CD4-positive, alpha-beta memory T cell (primary cell): ENCODE measurements around the gene WDR27. TPM values are rescaled to one million over a fixed set of nuclear protein-coding genes. Genes with fewer than 3 reads are reported as not detected.

Experiments
- CTCF ChIA-PET: fragments of 350-600 bp; sonication (Branson Sonifier 250); formaldehyde crosslinking; loops from one replicate; lab custom pipeline; 2021; ENCODE audit warnings: inconsistent platforms; ENCODE audit not compliant: partially characterized antibody; lab: Charles Lee
- POLR2A ChIA-PET: fragments of 350-600 bp; sonication (Branson Sonifier 250); formaldehyde crosslinking; loops from one replicate; lab custom pipeline; 2021; ENCODE audit not compliant: partially characterized antibody; lab: Charles Lee
- DNase-seq, 5 donors: peaks; one replicate each; pipeline versions ENCODE4 v3.0.0 to v3.0.0-alpha.2; 2020 to 2022; ENCODE audit warnings: mixed read lengths in 1 of 5
- H3K27ac ChIP-seq: one replicate; pipeline ENCODE4 v1.7.0; 2013; ENCODE audit warnings: low read depth, low read length
- H3K27me3 ChIP-seq: 2 replicates; pipeline ENCODE4 v1.7.0; 2013; ENCODE audit warnings: mild to moderate bottlenecking, low read length, moderate library complexity; ENCODE audit not compliant: insufficient read depth
- H3K36me3 ChIP-seq: 2 replicates; pipeline ENCODE4 v1.7.0; 2013; ENCODE audit warnings: mild to moderate bottlenecking, low read length, moderate library complexity; ENCODE audit not compliant: insufficient read depth
- H3K4me1 ChIP-seq: 2 replicates; pipeline ENCODE4 v1.7.0; 2013; ENCODE audit warnings: mild to moderate bottlenecking, low read length, moderate library complexity; ENCODE audit not compliant: insufficient read depth
- H3K4me3 ChIP-seq, 2 donors: one replicate each; pipeline ENCODE4 v1.7.0; 2013; ENCODE audit warnings: low read length in 2 of 2, mild to moderate bottlenecking in 1 of 2
- H3K9me3 ChIP-seq, 2 donors: one replicate each; pipeline ENCODE4 v1.7.0; 2013; ENCODE audit warnings: low read length in 2 of 2, control low read depth in 1 of 2; ENCODE audit not compliant: control insufficient read depth in 1 of 2
- H3K27ac Mint-ChIP-seq, 7 donors: one replicate each; pipeline ENCODE4 v1.8.0; 2020 to 2021; ENCODE audit warnings: mixed read lengths in 7 of 7, mild to moderate bottlenecking in 6 of 7, inconsistent platforms in 3 of 7, moderate library complexity in 3 of 7
- H3K27me3 Mint-ChIP-seq, 2 donors: one replicate each; pipeline ENCODE4 v1.8.0; 2020 to 2021; ENCODE audit warnings: mixed read lengths in 2 of 2
- H3K36me3 Mint-ChIP-seq, 2 donors: one replicate each; pipeline ENCODE4 v1.8.0; 2020 to 2021; ENCODE audit warnings: mixed read lengths in 2 of 2, inconsistent platforms in 1 of 2, mild to moderate bottlenecking in 1 of 2
- H3K4me1 Mint-ChIP-seq, 4 donors: one replicate each; pipeline ENCODE4 v1.8.0; 2020 to 2021; ENCODE audit warnings: mixed read lengths in 4 of 4, mild to moderate bottlenecking in 1 of 4
- H3K4me3 Mint-ChIP-seq, 8 donors: one replicate each; pipeline ENCODE4 v1.8.0; 2020 to 2021; ENCODE audit warnings: mixed read lengths in 8 of 8, mild to moderate bottlenecking in 7 of 8, moderate library complexity in 6 of 8, inconsistent platforms in 3 of 8
- H3K9me3 Mint-ChIP-seq, 8 donors: one replicate each; pipeline ENCODE4 v1.8.0; 2020 to 2021; ENCODE audit warnings: mixed read lengths in 8 of 8, mild to moderate bottlenecking in 5 of 8, inconsistent platforms in 3 of 8, moderate library complexity in 1 of 8
- intact Hi-C: fragments of 100-400 bp; cut with micrococcal nuclease; formaldehyde crosslinking; loops from one replicate; pipeline ENCODE4 v1.15.1; 2023
- polyA plus RNA-seq, 2 donors: library from polyadenylated mRNA; unstranded; fragments of 300-500 nt; fragmentation: Illumina TruSeq; gene quantifications; one replicate each; pipeline ENCODE4 v1.2.3, GENCODE V29; 2021
- total RNA-seq, 2 experiments: library from RNA; stranded (reverse); gene quantifications; one replicate each; pipeline ENCODE4 v1.2.3, GENCODE V29; 2021

The WDR27 gene
- total RNA-seq (10 to 100 TPM; 73.0 to 82.8 TPM), polyA plus RNA-seq (1 to 10 TPM; 5.9 to 6.7 TPM)

GRCh38 chr6:169701954-169702839, at the start of gene WDR27, which contains the start of gene C6orf120:
TSS of gene WDR27 (minus strand) at chr6:169702029. CDS start at chr6:169689005, 13,024 bp downstream.
TSS of gene C6orf120 (plus strand) at chr6:169702126. CDS start at chr6:169702460, 334 bp downstream.
- intact Hi-C loops, result loop anchor here (1.0 to 10.0 kb wide), 7 partner anchors 21 to 882 kb away; partner anchors contain the start of genes DYNLT2, ERMARD, FAM120B and PDCD2
- peaks cover 32 to 79% (median 52%) of the 10 kb centered on the region in 4 donors for H3K4me1 Mint-ChIP-seq
- ChIA-PET POLR2A (interaction anchor here (0.8 to 6.7 kb wide), 15 partner anchors 10 to 1872 kb away, joined by 3 to 279 read pairs (median 6); partner anchors contain the start of genes DYNLT2, ERMARD, PDCD2 and PHF10), CTCF (interaction anchor here (0.8 to 3.1 kb wide), 3 partner anchors 15 to 49 kb away, joined by 3 to 15 read pairs (median 4); partner anchors contain the start of genes DYNLT2 and ERMARD)
- DNase-seq, result peak; percentile 96 to 98 (median 96)
- no peaks in the 10 kb centered on the region for H3K36me3 ChIP-seq
- no peaks in the 10 kb centered on the region for H3K27me3 ChIP-seq
- no peaks in the 10 kb centered on the region for H3K9me3 Mint-ChIP-seq
- peak within 1 kb of the TSS; percentile 76 to 98 for H3K4me3 ChIP-seq
- H3K4me3 Mint-ChIP-seq, result peak within 1 kb of the TSS; percentile 91 to 97 (median 93)
- no peaks in the 10 kb centered on the region for H3K27me3 Mint-ChIP-seq
- no peaks in the 10 kb centered on the region for H3K9me3 ChIP-seq
- peaks cover 0 to 31% of the 10 kb centered on the region in 2 donors for H3K36me3 Mint-ChIP-seq
- peak within 1 kb of the TSS; percentile 94 for H3K27ac ChIP-seq
- peaks cover 50% of the 10 kb centered on the region for H3K4me1 ChIP-seq
- H3K27ac Mint-ChIP-seq, result peak within 1 kb of the TSS; percentile 92 to 97 (median 96)

GRCh38 chr6:169746556-169746955, 44.7 kb upstream of the WDR27 start:
- ChIA-PET POLR2A (no interaction called here), CTCF (no interaction called here)
- no peak overlapping the region for H3K27ac Mint-ChIP-seq
- intact Hi-C loops, result no loop called here
- peaks cover 0 to 14% (median 3%) of the 10 kb centered on the region in 8 donors for H3K9me3 Mint-ChIP-seq
- no peak overlapping the region for H3K4me3 ChIP-seq
- no peak for DNase-seq
- peaks cover 4 to 5% of the 10 kb centered on the region in 2 donors for H3K36me3 Mint-ChIP-seq
- peaks cover 12% of the 10 kb centered on the region for H3K4me1 ChIP-seq
- no peaks in the 10 kb centered on the region for H3K36me3 ChIP-seq
- H3K4me1 Mint-ChIP-seq, result peaks cover 5 to 23% (median 16%) of the 10 kb centered on the region in 4 donors
- H3K27me3 Mint-ChIP-seq, result peaks cover 0 to 2% of the 10 kb centered on the region in 2 donors
- H3K27ac ChIP-seq, result no peak overlapping the region
- peaks cover 0 to 5% of the 10 kb centered on the region in 2 donors for H3K9me3 ChIP-seq
- H3K4me3 Mint-ChIP-seq, result no peak overlapping the region
- H3K27me3 ChIP-seq, result no peaks in the 10 kb centered on the region

GRCh38 chr6:169745405-169745804, 43.6 kb upstream of the WDR27 start:
- Histone ChIP-seq H3K27me3 (no peaks in the 10 kb centered on the region), H3K27ac (no peak overlapping the region), H3K4me3 (no peak overlapping the region), H3K9me3 (peaks cover 0 to 5% of the 10 kb centered on the region in 2 donors), H3K4me1 (peaks cover 6% of the 10 kb centered on the region), H3K36me3 (no peaks in the 10 kb centered on the region)
- Mint-ChIP-seq H3K4me1 (peaks cover 1 to 11% (median 7%) of the 10 kb centered on the region in 4 donors), H3K27ac (no peak overlapping the region), H3K4me3 (no peak overlapping the region), H3K27me3 (peaks cover 0 to 2% of the 10 kb centered on the region in 2 donors), H3K9me3 (peaks cover 0 to 14% (median 3%) of the 10 kb centered on the region in 8 donors), H3K36me3 (peaks cover 1 to 5% of the 10 kb centered on the region in 2 donors)
- ChIA-PET CTCF (no interaction called here), POLR2A (no interaction called here)
- no peak for DNase-seq
- intact Hi-C loops, result no loop called here

GRCh38 chr6:169741344-169741743, 39.5 kb upstream of the WDR27 start:
- POLR2A ChIA-PET, result interaction anchor here (1.4 kb wide), 1 partner anchor 18 kb away, joined by 4 read pairs; no protein-coding TSS in a partner anchor
- intact Hi-C loops, result no loop called here
- H3K4me3 ChIP-seq, result no peak overlapping the region
- no peaks in the 10 kb centered on the region for H3K27me3 ChIP-seq
- H3K9me3 ChIP-seq, result no peaks in the 10 kb centered on the region
- H3K36me3 ChIP-seq, result no peaks in the 10 kb centered on the region
- H3K4me1 Mint-ChIP-seq, result no peaks in the 10 kb centered on the region
- CTCF ChIA-PET, result interaction anchor here (2.0 kb wide), 1 partner anchor 8 kb away, joined by 5 read pairs; no protein-coding TSS in a partner anchor
- H3K27me3 Mint-ChIP-seq, result peaks cover 4 to 5% of the 10 kb centered on the region in 2 donors
- no peak overlapping the region for H3K27ac ChIP-seq
- no peak overlapping the region for H3K4me3 Mint-ChIP-seq
- no peak overlapping the region for H3K27ac Mint-ChIP-seq
- no peaks in the 10 kb centered on the region for H3K36me3 Mint-ChIP-seq
- peaks cover 0 to 5% (median 2%) of the 10 kb centered on the region in 8 donors for H3K9me3 Mint-ChIP-seq
- no peak for DNase-seq
- no peaks in the 10 kb centered on the region for H3K4me1 ChIP-seq

- no peak overlapping the region for H3K4me3 Mint-ChIP-seq
- ChIA-PET POLR2A (no interaction called here), CTCF (no interaction called here)
- Histone ChIP-seq H3K27me3 (no peaks in the 10 kb centered on the region), H3K27ac (no peak overlapping the region), H3K4me3 (no peak overlapping the region), H3K36me3 (no peaks in the 10 kb centered on the region), H3K4me1 (no peaks in the 10 kb centered on the region), H3K9me3 (no peaks in the 10 kb centered on the region)
- no peak overlapping the region for H3K27ac Mint-ChIP-seq
- H3K9me3 Mint-ChIP-seq, result no peaks in the 10 kb centered on the region
- peaks cover 4 to 11% of the 10 kb centered on the region in 2 donors for H3K27me3 Mint-ChIP-seq
- intact Hi-C loops, result no loop called here
- H3K4me1 Mint-ChIP-seq, result no peaks in the 10 kb centered on the region
- DNase-seq, result no peak
- H3K36me3 Mint-ChIP-seq, result no peaks in the 10 kb centered on the region
Observed at GRCh38 chr6:169738976-169739529, 37.2 kb upstream of the WDR27 start.

- CTCF ChIA-PET, result no interaction called here
- no peaks in the 10 kb centered on the region for H3K36me3 ChIP-seq
- no peaks in the 10 kb centered on the region for H3K4me1 ChIP-seq
- peaks cover 4 to 11% of the 10 kb centered on the region in 2 donors for H3K27me3 Mint-ChIP-seq
- POLR2A ChIA-PET, result no interaction called here
- H3K27ac ChIP-seq, result no peak overlapping the region
- H3K4me3 ChIP-seq, result no peak overlapping the region
- intact Hi-C loops, result no loop called here
- H3K27me3 ChIP-seq, result no peaks in the 10 kb centered on the region
- H3K4me3 Mint-ChIP-seq, result no peak overlapping the region
- H3K9me3 ChIP-seq, result no peaks in the 10 kb centered on the region
- no peak for DNase-seq
- no peaks in the 10 kb centered on the region for H3K9me3 Mint-ChIP-seq
- H3K4me1 Mint-ChIP-seq, result no peaks in the 10 kb centered on the region
- H3K27ac Mint-ChIP-seq, result no peak overlapping the region
- H3K36me3 Mint-ChIP-seq, result no peaks in the 10 kb centered on the region
Observed at GRCh38 chr6:169738204-169738975, 36.6 kb upstream of the WDR27 start.
